GM10248 (cell line): ENCODE results near the gene SLC17A3.

Experiments used
- CTCF ChIA-PET: fragments of 300-600 bp; sonication (Branson Sonifier 250); formaldehyde crosslinking; extraction: SDS; loops from one replicate; lab custom pipeline; 2021; ENCODE audit warnings: antibody characterized with exemption; lab: Yijun Ruan, JAX
- POLR2A ChIA-PET: fragments of 350-650 bp; sonication (Branson Sonifier 250); formaldehyde crosslinking; extraction: SDS; loops from one replicate; lab custom pipeline; 2020; ENCODE audit warnings: antibody characterized with exemption; lab: Yijun Ruan, JAX
- DNase-seq: peaks from one replicate; pipeline ENCODE4 v3.0.0; 2012; ENCODE audit errors: extremely low spot score
- CTCF ChIP-seq: IDR thresholded peaks from 2 replicates; pipeline ENCODE4 v1.5.1; 2012; ENCODE audit warnings: mild to moderate bottlenecking, low read depth; ENCODE audit errors: extremely low read depth, missing control alignments, control extremely low read depth

Gene SLC17A3

GRCh38 chr6:25895771-25896170, 21.7 kb upstream of the SLC17A3 start:
- TF ChIP-seq CTCF = no peak
- no peak for DNase-seq
- ChIA-PET CTCF (interaction anchor here (0.8 to 1.8 kb wide), 3 partner anchors 9 to 177 kb away, joined by 3 to 5 read pairs (median 3); no protein-coding TSS in a partner anchor), POLR2A (no interaction called here)

GRCh38 chr6:25893778-25894177, 19.7 kb upstream of the SLC17A3 start:
- no peak for DNase-seq
- no peak for TF ChIP-seq CTCF
- ChIA-PET CTCF (interaction anchor here (1.3 kb wide), 1 partner anchor 670 kb away, joined by 3 read pairs; no protein-coding TSS in a partner anchor), POLR2A (no interaction called here)

- DNase-seq = no peak
- ChIA-PET CTCF (no interaction called here), POLR2A (no interaction called here)
- TF ChIP-seq CTCF = no peak
These were observed 18.8 kb upstream of the SLC17A3 start for GRCh38 chr6:25892877-25893276.

- peak; percentile 11 for TF ChIP-seq CTCF
- POLR2A ChIA-PET = no interaction called here
- DNase-seq = no peak
- CTCF ChIA-PET = interaction anchor here (0.9 kb wide), 1 partner anchor 46 kb away, joined by 3 read pairs; no protein-coding TSS in a partner anchor
These were observed 16.1 kb upstream of the SLC17A3 start for GRCh38 chr6:25889877-25890853.

GRCh38 chr6:25888626-25889025, 14.6 kb upstream of the SLC17A3 start:
- no peak for TF ChIP-seq CTCF
- ChIA-PET CTCF (interaction anchor here (1.0 kb wide), 2 partner anchors 10 to 169 kb away, joined by 3 read pairs; no protein-coding TSS in a partner anchor), POLR2A (no interaction called here)
- no peak for DNase-seq

GRCh38 chr6:25886066-25886465, 12.0 kb upstream of the SLC17A3 start:
- ChIA-PET POLR2A (no interaction called here), CTCF (interaction anchor here (1.5 kb wide), 1 partner anchor 13 kb away, joined by 10 read pairs; no protein-coding TSS in a partner anchor)
- DNase-seq = no peak
- TF ChIP-seq CTCF = no peak
